GM18498 (cell line): ENCODE results near the gene KDM4C.
A peak's percentile ranks its signal among the peaks of the same experiment; 100 is the strongest.
"Not testable (repeated sequence)": the region's sequence is repeated elsewhere in the genome, so short reads cannot be mapped to it uniquely, and the experiment has no call there.

Experiments
- ATAC-seq: cut with Tn5 transposase; IDR thresholded peaks from one replicate; pipeline ENCODE4 v1.9.1; 2021; ENCODE audit warnings: mild to moderate bottlenecking, moderate library complexity; ENCODE audit not compliant: unreplicated experiment

Gene KDM4C

DNA sequence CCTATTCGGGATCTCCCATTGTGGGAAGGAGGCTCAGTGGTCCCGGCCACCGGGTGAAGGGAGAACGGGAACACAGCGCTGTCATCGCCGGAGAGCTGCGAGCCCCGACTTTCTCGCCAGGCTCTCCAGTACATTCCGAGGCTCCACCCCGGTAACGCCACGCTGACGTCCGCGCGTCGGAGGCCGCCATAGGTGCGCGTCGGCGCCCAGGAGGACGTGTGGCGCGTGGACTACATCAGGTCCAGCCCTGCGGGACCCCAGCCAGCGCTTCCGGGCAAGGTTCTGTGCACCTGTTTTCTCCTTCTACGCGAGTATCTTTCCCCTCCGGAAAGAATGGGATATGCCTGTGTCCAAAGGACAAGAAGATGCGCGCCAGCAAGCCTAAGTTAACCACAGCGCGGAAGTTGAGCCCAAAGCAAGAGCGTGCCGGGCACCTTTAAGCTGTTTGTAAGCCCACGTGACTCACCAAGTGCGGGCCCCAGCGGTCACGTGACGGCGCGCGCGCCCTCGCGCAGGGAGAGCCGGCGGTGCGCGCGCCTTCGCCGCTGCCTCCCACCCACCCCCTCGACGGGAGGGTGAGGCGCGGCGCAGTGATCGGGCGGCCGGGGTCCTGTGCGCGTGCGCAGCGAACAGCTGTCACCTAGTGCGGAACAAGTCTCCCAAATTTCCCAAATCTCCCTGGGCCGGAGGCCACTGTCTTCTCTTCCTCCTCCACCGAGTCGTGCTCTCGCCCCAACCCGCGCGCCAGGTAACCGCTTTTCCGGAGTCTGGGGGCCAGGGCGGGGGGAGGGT, at the start of gene KDM4C:
TSS of gene KDM4C (plus strand) at position 518 of the 792 bp plus-strand sequence. CDS start 35,016 bp downstream, outside the sequence.
- peak; percentile 83 for ATAC-seq

DNA sequence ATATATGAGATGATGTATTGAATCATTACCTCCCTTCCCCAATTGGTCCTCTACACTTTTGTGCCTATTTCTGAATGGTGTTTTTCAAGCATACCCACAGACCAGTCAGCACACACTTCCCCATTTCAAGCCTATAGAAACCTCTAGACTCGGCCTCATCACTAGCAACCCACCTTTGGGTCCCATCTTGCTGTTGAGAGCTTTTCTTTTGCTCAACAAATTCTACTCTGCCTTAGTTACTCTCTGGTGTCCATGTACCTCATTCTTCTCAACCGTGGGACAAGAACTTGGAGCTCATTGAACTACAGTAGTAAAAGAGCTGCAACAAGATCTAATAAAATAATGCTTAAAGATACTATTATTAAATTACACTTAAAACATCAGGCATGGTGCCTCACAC, 49.0 kb upstream of the KDM4C start:
- ATAC-seq = no peak

GRCh38 chr9:6711403-6711802, 46.4 kb upstream of the KDM4C start:
- ATAC-seq = no peak

GRCh38 chr9:6712041-6712440, 45.7 kb upstream of the KDM4C start:
- no peak for ATAC-seq

GRCh38 chr9:6714176-6714575, 43.6 kb upstream of the KDM4C start:
- no peak for ATAC-seq

GRCh38 chr9:6715153-6715754, 42.5 kb upstream of the KDM4C start:
- ATAC-seq = not testable (repeated sequence)

GRCh38 chr9:6715755-6716643, 41.8 kb upstream of the KDM4C start:
- peak; percentile 89 for ATAC-seq

- ATAC-seq = no peak
Measured at GRCh38 chr9:6716766-6717165, 41.0 kb upstream of the KDM4C start.

GRCh38 chr9:6723881-6724420, 33.8 kb upstream of the KDM4C start:
- ATAC-seq = no peak

- ATAC-seq = no peak
Measured at GRCh38 chr9:6733257-6733656, 24.5 kb upstream of the KDM4C start.

DNA sequence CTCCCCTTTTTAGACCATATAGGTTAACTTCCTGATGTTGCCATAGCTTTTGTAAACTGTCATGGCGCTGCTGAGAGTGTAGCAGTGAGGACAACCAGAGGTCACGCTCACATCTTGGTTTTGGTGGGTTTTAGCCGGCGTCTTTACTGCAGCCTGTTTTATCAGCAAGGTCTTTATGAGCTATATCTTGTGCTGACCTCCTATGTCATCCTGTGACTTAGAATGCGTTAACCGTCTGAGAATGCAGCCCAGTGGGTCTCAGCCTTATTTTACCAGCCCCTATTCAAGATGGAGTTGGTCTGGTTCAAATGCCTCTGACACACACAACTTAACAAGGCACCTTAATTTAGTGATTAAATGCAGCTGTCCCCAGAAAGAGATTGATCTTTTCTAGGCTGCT, 23.9 kb upstream of the KDM4C start:
- no peak for ATAC-seq

DNA sequence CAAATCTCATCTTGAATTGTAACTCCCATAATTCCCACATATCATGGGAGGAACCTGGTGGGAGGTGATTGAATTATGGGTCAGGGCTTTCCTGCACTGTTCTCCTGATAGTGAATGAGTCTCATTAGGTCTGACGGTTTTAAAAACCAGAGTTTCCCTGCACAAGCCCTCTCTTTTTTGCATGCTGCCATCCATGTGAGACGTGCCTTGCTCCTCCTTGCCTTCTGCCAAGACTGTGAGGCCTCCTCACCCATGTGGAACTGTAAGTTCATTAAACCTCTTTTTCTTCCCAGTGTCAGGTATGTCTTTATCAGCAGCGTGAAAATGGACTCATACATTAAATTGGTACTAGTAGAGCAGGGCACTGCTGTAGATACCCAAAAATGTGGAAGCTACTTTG, 22.4 kb upstream of the KDM4C start:
- ATAC-seq = no peak

DNA sequence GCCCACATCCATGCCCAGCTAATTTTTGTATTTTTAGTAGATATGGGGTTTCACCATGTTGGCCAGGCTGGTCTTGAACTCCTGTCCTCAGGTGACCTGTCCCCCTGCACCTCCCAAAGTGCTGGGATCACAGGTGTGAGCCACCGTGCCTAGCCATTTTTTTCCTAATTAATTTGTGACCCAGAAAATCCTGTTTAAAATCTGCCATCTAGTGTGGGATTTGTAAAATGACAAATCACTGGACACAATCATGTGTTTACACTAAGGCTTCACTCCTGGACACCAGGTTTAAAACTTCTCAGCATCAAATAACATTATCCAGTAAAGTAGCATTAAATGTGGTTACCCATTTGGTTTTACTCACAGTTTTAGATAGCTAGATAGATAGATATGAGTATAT, 18.6 kb upstream of the KDM4C start:
- ATAC-seq = no peak

DNA sequence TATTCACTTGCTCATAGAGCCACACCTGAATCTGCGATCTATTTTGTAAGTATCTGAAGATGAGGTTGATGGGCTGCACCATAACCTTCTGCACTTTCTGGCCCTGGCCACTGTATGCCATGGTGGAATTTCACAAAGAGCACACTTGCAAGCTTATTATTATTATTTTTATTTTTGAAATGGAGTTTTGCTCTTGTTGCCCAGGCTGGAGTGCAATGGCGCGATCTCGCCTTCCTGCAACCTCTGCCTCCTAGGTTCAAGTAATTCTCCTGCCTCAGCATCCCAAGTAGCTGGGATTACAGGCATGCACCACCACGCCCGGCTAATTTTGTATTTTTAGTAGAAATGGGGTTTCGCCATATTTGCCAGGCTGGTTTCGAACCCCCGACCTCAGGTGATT, 8.9 kb upstream of the KDM4C start:
- ATAC-seq = not testable (repeated sequence)

DNA sequence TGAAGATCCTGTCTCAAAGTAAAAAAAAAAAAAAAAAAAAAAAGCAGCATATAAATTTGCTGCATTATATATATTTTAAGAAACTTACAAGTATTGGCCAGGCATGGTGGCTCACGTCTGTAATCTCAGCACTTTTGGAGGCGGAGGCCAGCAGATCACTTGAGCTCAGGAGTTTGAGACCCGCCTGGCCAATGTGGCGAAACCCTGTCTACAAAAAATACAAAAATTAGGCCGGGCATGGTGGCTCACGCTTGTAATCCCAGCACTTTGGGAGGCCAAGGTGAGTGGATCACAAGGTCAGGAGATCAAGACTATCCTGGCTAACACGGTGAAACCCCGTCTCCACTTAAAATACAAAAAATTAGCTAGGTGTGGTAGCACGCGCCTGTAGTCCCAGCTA, 2.9 kb upstream of the KDM4C start:
- not testable (repeated sequence) for ATAC-seq

DNA sequence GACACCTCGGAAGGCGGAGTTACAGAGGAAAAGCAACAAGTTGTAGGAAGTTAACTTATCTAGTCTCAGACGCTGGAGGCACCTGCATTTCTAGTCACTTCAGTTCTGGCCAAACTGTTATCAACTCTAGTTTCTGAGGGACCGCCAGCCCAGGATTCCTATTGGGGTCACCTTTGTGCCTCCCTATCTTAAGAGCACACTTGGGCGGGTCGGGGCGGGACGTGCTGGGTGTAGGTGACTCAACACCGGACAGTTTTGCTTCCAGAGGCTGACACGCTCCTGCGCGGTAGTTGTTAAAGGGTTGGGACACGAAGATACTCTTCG, 679 bp upstream of the KDM4C start:
- ATAC-seq = peak; percentile 39

GRCh38 chr9:6758248-6758497, 400 bp downstream of the KDM4C start:
- ATAC-seq = peak; percentile 18

GRCh38 chr9:6758498-6759184, 868 bp downstream of the KDM4C start:
- ATAC-seq = peak; percentile 26

DNA sequence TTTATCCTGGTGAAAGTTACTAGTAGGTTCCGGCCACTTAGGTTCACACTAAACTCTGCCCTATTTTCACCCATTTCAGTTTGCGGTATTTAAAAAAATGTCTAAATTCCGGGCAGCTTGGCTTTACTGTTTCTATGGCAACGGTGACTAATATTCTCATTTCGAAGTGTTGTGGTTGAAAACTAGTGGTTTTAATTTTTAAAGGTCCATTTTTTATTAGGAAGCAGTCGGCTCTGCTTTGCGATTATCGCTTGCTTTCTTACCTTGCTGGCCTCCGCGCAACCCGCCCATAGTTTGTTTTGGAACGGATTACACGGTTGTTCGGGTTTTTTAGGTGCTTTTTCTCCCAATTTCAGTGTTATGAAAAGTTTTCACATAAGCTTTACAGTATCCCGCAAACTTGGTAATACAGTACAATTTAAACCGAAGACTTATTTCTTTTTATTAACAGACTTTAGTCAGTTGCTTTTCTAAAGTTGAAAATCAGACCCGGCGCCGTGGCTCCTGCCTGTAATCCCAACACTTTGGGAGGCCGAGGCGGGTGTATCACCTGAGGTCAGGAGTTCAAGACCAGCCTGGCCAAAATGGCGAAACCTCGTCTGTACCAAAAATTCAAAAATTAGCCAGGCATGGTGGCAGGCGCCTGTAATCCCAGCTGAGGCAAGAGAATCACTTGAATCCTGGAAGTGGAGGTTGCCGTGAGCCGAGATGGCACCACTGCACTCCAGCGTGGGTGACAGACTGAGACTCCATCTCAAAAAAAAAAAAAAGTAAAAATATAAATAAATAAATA, 1.6 kb downstream of the KDM4C start:
- peak; percentile 11 for ATAC-seq

GRCh38 chr9:6761306-6761705, 3.5 kb downstream of the KDM4C start:
- ATAC-seq = no peak
